ENCODE data around the gene CD93.

- TF ChIP-seq CTCF (IDR thresholded peaks at IDR 0.05): no peak
- TF ChIP-seq EZH2phosphoT487 (IDR thresholded peaks at IDR 0.05): no peak
- TF ChIP-seq EZH2 (IDR thresholded peaks at IDR 0.05): no peak
These were observed 33.5 kb upstream of the CD93 start for GRCh38 chr20:23119456-23120216.
